GM23338 (cell line): Measurements from ENCODE around the gene CPB2. TPM values are rescaled to one million over a fixed set of nuclear protein-coding genes. Genes with fewer than 3 reads are reported as not detected.

Experiments used
- ATAC-seq: fragments of 200-7000 bp; cut with Tn5 transposase; 3 replicates; pipeline ENCODE4 v1.9.1; 2020
- DNase-seq: peaks from one replicate; pipeline ENCODE4 v3.0.0-alpha.2; 2015; ENCODE audit warnings: low spot score
- H2AFZ ChIP-seq: fragments of 200-600 bp; sonication (generic); 2 replicates; pipeline ENCODE4 v1.8.0; 2016; ENCODE audit warnings: antibody characterized with exemption, mild to moderate bottlenecking, moderate library complexity
- H3F3A ChIP-seq: fragments of 200-600 bp; sonication (generic); replicated peaks from 2 replicates; pipeline ENCODE4 v1.8.0; 2017; ENCODE audit warnings: antibody characterized with exemption, mixed run types, low read depth
- H3K27ac ChIP-seq: fragments of 200-600 bp; sonication (generic); 2 replicates; pipeline ENCODE4 v1.6.1; 2016; ENCODE audit warnings: low read depth
- H3K27me3 ChIP-seq: fragments of 200-600 bp; sonication (generic); 2 replicates; pipeline ENCODE4 v1.8.0; 2016; ENCODE audit warnings: mild to moderate bottlenecking, mixed run types, moderate library complexity; ENCODE audit not compliant: insufficient read depth
- H3K36me3 ChIP-seq: fragments of 200-600 bp; sonication (generic); 2 replicates; pipeline ENCODE4 v1.8.0; 2016; ENCODE audit warnings: mild to moderate bottlenecking; ENCODE audit not compliant: insufficient read depth
- H3K4me1 ChIP-seq: fragments of 200-600 bp; sonication (generic); 2 replicates; pipeline ENCODE4 v1.8.0; 2016; ENCODE audit warnings: mild to moderate bottlenecking, moderate library complexity; ENCODE audit not compliant: insufficient read depth
- H3K4me2 ChIP-seq: fragments of 200-600 bp; sonication (generic); 2 replicates; pipeline ENCODE4 v1.7.1; 2017; ENCODE audit warnings: mixed run types
- H3K4me3 ChIP-seq: fragments of 200-600 bp; sonication (generic); 2 replicates; pipeline ENCODE4 v1.6.1; 2016; ENCODE audit warnings: mixed run types
- H3K79me2 ChIP-seq: fragments of 200-600 bp; sonication (generic); replicated peaks from 2 replicates; pipeline ENCODE4 v1.8.0; 2017; ENCODE audit warnings: mild to moderate bottlenecking; ENCODE audit not compliant: insufficient read depth
- H3K9me2 ChIP-seq: fragments of 200-600 bp; sonication (generic); 2 replicates; pipeline ENCODE4 v1.8.0; 2017; ENCODE audit not compliant: insufficient read depth
- H4K20me1 ChIP-seq: fragments of 200-600 bp; sonication (generic); replicated peaks from 2 replicates; pipeline ENCODE4 v1.8.0; 2017; ENCODE audit warnings: mild to moderate bottlenecking; ENCODE audit not compliant: insufficient read depth
- H3K27ac Mint-ChIP-seq: 2 replicates; pipeline ENCODE4 v1.8.0; 2020; ENCODE audit warnings: inconsistent platforms, mild to moderate bottlenecking, moderate library complexity, mixed read lengths
- H3K27me3 Mint-ChIP-seq: 3 replicates; pipeline ENCODE4 v1.8.0; 2022; ENCODE audit warnings: low read depth, mild to moderate bottlenecking, moderate library complexity, mixed read lengths, inconsistent platforms; ENCODE audit not compliant: insufficient read depth, poor library complexity
- H3K36me3 Mint-ChIP-seq: 3 replicates; pipeline ENCODE4 v1.8.0; 2021; ENCODE audit warnings: low read depth, mild to moderate bottlenecking, inconsistent platforms, moderate library complexity, mixed read lengths
- H3K4me1 Mint-ChIP-seq: 3 replicates; pipeline ENCODE4 v1.8.0; 2020; ENCODE audit warnings: mild to moderate bottlenecking, inconsistent platforms, mixed read lengths
- H3K4me3 Mint-ChIP-seq: 3 replicates; pipeline ENCODE4 v1.8.0; 2021; ENCODE audit warnings: moderate library complexity, mild to moderate bottlenecking, inconsistent platforms, mixed read lengths
- H3K9me3 Mint-ChIP-seq: 3 replicates; pipeline ENCODE4 v1.8.0; 2020; ENCODE audit warnings: moderate library complexity, mild to moderate bottlenecking, inconsistent platforms, mixed read lengths
- CREB1 ChIP-seq: fragments of 250-450 bp; sonication (Bioruptor Pico); IDR thresholded peaks from 2 replicates; pipeline ENCODE4 v1.5.0; 2020; ENCODE audit warnings: low read depth, mild to moderate bottlenecking, moderate library complexity
- CTCF ChIP-seq, 2 experiments: fragments of 200-600 bp in 1 of 2; sonication (generic) in 1 of 2; conservative IDR thresholded peaks; 2 replicates each; pipeline versions ENCODE4 v1.5.1 to v1.6.1; 2016 to 2017; ENCODE audit warnings: antibody characterized with exemption in 2 of 2, low read depth in 2 of 2, mild to moderate bottlenecking in 2 of 2, moderate library complexity in 1 of 2
- EZH2 ChIP-seq: fragments of 200-600 bp; sonication (generic); IDR thresholded peaks from one replicate; pipeline ENCODE4 v1.8.0; 2017; ENCODE audit warnings: antibody characterized with exemption, mild to moderate bottlenecking, low read depth; ENCODE audit not compliant: unreplicated experiment
- EZH2phosphoT487 ChIP-seq: fragments of 200-600 bp; sonication (generic); IDR thresholded peaks from one replicate; pipeline ENCODE4 v1.8.1; 2018; ENCODE audit warnings: antibody characterized with exemption; ENCODE audit not compliant: unreplicated experiment
- JUNB ChIP-seq: IDR thresholded peaks from one replicate; pipeline ENCODE4 v1.6.1; 2016; ENCODE audit warnings: antibody characterized with exemption; ENCODE audit not compliant: unreplicated experiment
- NANOG ChIP-seq: IDR thresholded peaks from 2 replicates; pipeline ENCODE4 v1.6.1; 2016; ENCODE audit warnings: antibody characterized with exemption, borderline replicate concordance
- POLR2AphosphoS5 ChIP-seq: IDR thresholded peaks from 2 replicates; pipeline ENCODE4 v1.6.1; 2016; ENCODE audit warnings: antibody characterized with exemption, low read depth
- REST ChIP-seq: IDR thresholded peaks from one replicate; pipeline ENCODE4 v1.6.1; 2018; ENCODE audit warnings: antibody characterized with exemption; ENCODE audit not compliant: unreplicated experiment
- ZNF114 ChIP-seq: fragments of 250-450 bp; sonication (Bioruptor Pico); IDR thresholded peaks from 2 replicates; pipeline ENCODE4 v1.5.0; 2020; ENCODE audit warnings: mild to moderate bottlenecking, moderate library complexity
- ZNF331 ChIP-seq: fragments of 250-450 bp; sonication (Bioruptor Pico); IDR thresholded peaks from 2 replicates; pipeline ENCODE4 v1.5.0; 2020; ENCODE audit warnings: low read depth, mild to moderate bottlenecking, moderate library complexity
- ZNF462 ChIP-seq: fragments of 250-450 bp; sonication (Bioruptor Pico); IDR thresholded peaks from 2 replicates; pipeline ENCODE4 v1.5.0; 2020; ENCODE audit warnings: mild to moderate bottlenecking, moderate library complexity
- polyA plus RNA-seq: library from polyadenylated mRNA; unstranded; fragments of >200 nt; fragmentation: Nextera tagmentation; extraction: Ambion mirVana; gene quantifications from 2 replicates; pipeline ENCODE4 v1.2.1, GENCODE V29; 2016
- total RNA-seq: library from RNA; depleted of rRNA; stranded (reverse); fragments of >200 nt; shearing (Covaris generic); gene quantifications from 2 replicates; pipeline ENCODE4 v1.2.3, GENCODE V29; 2014

Gene CPB2
- total and polyA plus RNA-seq, 2 experiments from 2014 or later = 0.47 TPM; not detected in 1

DNA sequence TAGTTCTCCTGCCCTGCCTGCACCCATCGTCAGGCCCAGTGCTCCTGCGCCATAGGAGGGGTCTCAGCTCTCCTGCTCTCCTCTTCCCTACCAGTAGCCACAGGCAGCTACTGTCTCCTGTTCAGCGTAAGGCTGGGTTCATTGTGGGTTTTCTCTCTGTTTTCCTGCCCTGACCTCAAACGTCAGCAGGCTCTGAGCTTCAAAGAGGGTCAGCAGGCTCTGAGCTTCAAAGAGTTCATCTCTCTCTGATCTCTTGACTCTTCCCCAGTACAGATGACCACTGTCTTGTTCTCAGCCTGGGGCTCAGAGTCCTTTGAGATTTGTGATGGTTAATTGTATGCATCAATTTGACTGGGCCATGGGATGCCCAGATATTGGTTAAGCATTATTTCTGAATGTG lies 4.6 kb upstream of the CPB2 start:
- Histone ChIP-seq H3K9me2 (no peaks in the 10 kb centered on the region), H4K20me1 (no peaks in the 10 kb centered on the region), H3K36me3 (no peaks in the 10 kb centered on the region), H3K79me2 (no peaks in the 10 kb centered on the region), H3K4me3 (no peak overlapping the region), H3K27ac (no peak overlapping the region), H3K4me2 (no peak overlapping the region), H3K4me1 (no peaks in the 10 kb centered on the region), H3F3A (no peaks in the 10 kb centered on the region), H2AFZ (no peak overlapping the region), H3K27me3 (no peaks in the 10 kb centered on the region)
- no peaks in the 10 kb centered on the region for H3K9me3 Mint-ChIP-seq
- H3K4me3 Mint-ChIP-seq = no peak overlapping the region
- H3K36me3 Mint-ChIP-seq = no peaks in the 10 kb centered on the region
- DNase-seq (no peak), ATAC-seq (no peak)
- no peak overlapping the region for H3K27ac Mint-ChIP-seq
- TF ChIP-seq EZH2 (no peak), ZNF462 (CRISPR knock-in tag) (no peak), REST (no peak), CREB1 (CRISPR knock-in tag) (no peak), NANOG (no peak), CTCF (conservative IDR thresholded peaks at IDR 0.05; ENCODE audit: low read depth in 2 of 2) (no peak), EZH2phosphoT487 (no peak), ZNF114 (no peak), ZNF331 (no peak), JUNB (no peak), POLR2AphosphoS5 (no peak)
- H3K27me3 Mint-ChIP-seq = peaks cover 3% of the 10 kb centered on the region
- H3K4me1 Mint-ChIP-seq = peaks cover 5% of the 10 kb centered on the region; the same call in 2 of the 3 replicates
